GM10266 (cell line): Measurements from ENCODE around the gene CCSER1.
"Not testable (repeated sequence)": the region's sequence is repeated elsewhere in the genome, so short reads cannot be mapped to it uniquely, and the experiment has no call there.

ENCODE experiments used
- DNase-seq: peaks from one replicate; pipeline ENCODE4 v3.0.0; 2012; ENCODE audit errors: extremely low spot score
- CTCF ChIP-seq: IDR thresholded peaks from 2 replicates; pipeline ENCODE4 v1.5.1; 2012; ENCODE audit warnings: mild to moderate bottlenecking, low read depth; ENCODE audit not compliant: control insufficient read depth, insufficient read depth; ENCODE audit errors: missing control alignments

The CCSER1 gene

GRCh38 chr4:90449626-90450025 lies 322.4 kb downstream of the CCSER1 start:
- no peak for TF ChIP-seq CTCF
- no peak for DNase-seq

GRCh38 chr4:90456891-90457290 lies 329.7 kb downstream of the CCSER1 start:
- TF ChIP-seq CTCF: no peak
- no peak for DNase-seq

GRCh38 chr4:90457817-90458216 lies 330.6 kb downstream of the CCSER1 start:
- TF ChIP-seq CTCF: no peak
- no peak for DNase-seq

GRCh38 chr4:90458576-90458975 lies 331.4 kb downstream of the CCSER1 start:
- DNase-seq: no peak
- no peak for TF ChIP-seq CTCF

- DNase-seq: no peak
- no peak for TF ChIP-seq CTCF
Observed at GRCh38 chr4:90474484-90474883, 347.3 kb downstream of the CCSER1 start.

- no peak for DNase-seq
- no peak for TF ChIP-seq CTCF
Observed at GRCh38 chr4:90476019-90476418, 348.8 kb downstream of the CCSER1 start.

GRCh38 chr4:90476586-90476985 lies 349.4 kb downstream of the CCSER1 start:
- no peak for TF ChIP-seq CTCF
- DNase-seq: no peak

- not testable (repeated sequence) for DNase-seq
Observed at GRCh38 chr4:90484894-90485293, 357.7 kb downstream of the CCSER1 start.
